HG03097 (cell line): ENCODE results near the gene TFR2.

ENCODE experiments used
- ATAC-seq: cut with Tn5 transposase; IDR thresholded peaks from one replicate; pipeline ENCODE4 v1.9.1; 2021; ENCODE audit not compliant: unreplicated experiment, low FRiP score

The TFR2 gene

GRCh38 chr7:100613412-100614175, 27.8 kb downstream of the TFR2 start:
- no peak for ATAC-seq

GRCh38 chr7:100612730-100613390, 28.5 kb downstream of the TFR2 start:
- ATAC-seq = no peak

GRCh38 chr7:100611983-100612729, 29.2 kb downstream of the TFR2 start, which contains the start of gene MOSPD3:
TSS of gene MOSPD3 (plus strand) at chr7:100612540. CDS start at chr7:100612792, 252 bp downstream.
- peak; percentile 89 for ATAC-seq

GRCh38 chr7:100609958-100610357, 31.4 kb downstream of the TFR2 start:
- no peak for ATAC-seq

GRCh38 chr7:100607111-100607510, 34.2 kb downstream of the TFR2 start:
- no peak for ATAC-seq

GRCh38 chr7:100606313-100606712, 35.0 kb downstream of the TFR2 start:
- no peak for ATAC-seq

- ATAC-seq = no peak
Observed at GRCh38 chr7:100604976-100605911, 36.1 kb downstream of the TFR2 start.

- ATAC-seq = no peak
Observed at GRCh38 chr7:100604028-100604975, 37.0 kb downstream of the TFR2 start.

GRCh38 chr7:100603726-100604027, 37.7 kb downstream of the TFR2 start:
- no peak for ATAC-seq

GRCh38 chr7:100602889-100603725, 38.2 kb downstream of the TFR2 start:
- no peak for ATAC-seq

- ATAC-seq = no peak
Observed at GRCh38 chr7:100600730-100601038, 40.7 kb downstream of the TFR2 start.

GRCh38 chr7:100599911-100600729, 41.2 kb downstream of the TFR2 start:
- no peak for ATAC-seq

GRCh38 chr7:100598425-100598824, 42.9 kb downstream of the TFR2 start:
- no peak for ATAC-seq

GRCh38 chr7:100595188-100595587, 46.2 kb downstream of the TFR2 start:
- no peak for ATAC-seq

- no peak for ATAC-seq
Observed at GRCh38 chr7:100591596-100591995, 49.8 kb downstream of the TFR2 start.

- no peak for ATAC-seq
Observed at GRCh38 chr7:100590077-100590737, 51.1 kb downstream of the TFR2 start.

- no peak for ATAC-seq
Observed at GRCh38 chr7:100589341-100589947, 51.9 kb downstream of the TFR2 start.
